GM23338 (cell line): ENCODE data around the gene B4GAT1. TPM values are rescaled to one million over a fixed set of nuclear protein-coding genes. Genes with fewer than 3 reads are reported as not detected.

Experiments used
- ATAC-seq: fragments of 200-7000 bp; cut with Tn5 transposase; 3 replicates; pipeline ENCODE4 v1.9.1; 2020
- DNase-seq: peaks from one replicate; pipeline ENCODE4 v3.0.0-alpha.2; 2015; ENCODE audit warnings: low spot score
- H2AFZ ChIP-seq: fragments of 200-600 bp; sonication (generic); 2 replicates; pipeline ENCODE4 v1.8.0; 2016; ENCODE audit warnings: antibody characterized with exemption, mild to moderate bottlenecking, moderate library complexity
- H3F3A ChIP-seq: fragments of 200-600 bp; sonication (generic); replicated peaks from 2 replicates; pipeline ENCODE4 v1.8.0; 2017; ENCODE audit warnings: antibody characterized with exemption, mixed run types, low read depth
- H3K27ac ChIP-seq: fragments of 200-600 bp; sonication (generic); 2 replicates; pipeline ENCODE4 v1.6.1; 2016; ENCODE audit warnings: low read depth
- H3K27me3 ChIP-seq: fragments of 200-600 bp; sonication (generic); 2 replicates; pipeline ENCODE4 v1.8.0; 2016; ENCODE audit warnings: mild to moderate bottlenecking, mixed run types, moderate library complexity; ENCODE audit not compliant: insufficient read depth
- H3K36me3 ChIP-seq: fragments of 200-600 bp; sonication (generic); 2 replicates; pipeline ENCODE4 v1.8.0; 2016; ENCODE audit warnings: mild to moderate bottlenecking; ENCODE audit not compliant: insufficient read depth
- H3K4me1 ChIP-seq: fragments of 200-600 bp; sonication (generic); 2 replicates; pipeline ENCODE4 v1.8.0; 2016; ENCODE audit warnings: mild to moderate bottlenecking, moderate library complexity; ENCODE audit not compliant: insufficient read depth
- H3K4me2 ChIP-seq: fragments of 200-600 bp; sonication (generic); 2 replicates; pipeline ENCODE4 v1.7.1; 2017; ENCODE audit warnings: mixed run types
- H3K4me3 ChIP-seq: fragments of 200-600 bp; sonication (generic); 2 replicates; pipeline ENCODE4 v1.6.1; 2016; ENCODE audit warnings: mixed run types
- H3K79me2 ChIP-seq: fragments of 200-600 bp; sonication (generic); replicated peaks from 2 replicates; pipeline ENCODE4 v1.8.0; 2017; ENCODE audit warnings: mild to moderate bottlenecking; ENCODE audit not compliant: insufficient read depth
- H3K9me2 ChIP-seq: fragments of 200-600 bp; sonication (generic); 2 replicates; pipeline ENCODE4 v1.8.0; 2017; ENCODE audit not compliant: insufficient read depth
- H4K20me1 ChIP-seq: fragments of 200-600 bp; sonication (generic); replicated peaks from 2 replicates; pipeline ENCODE4 v1.8.0; 2017; ENCODE audit warnings: mild to moderate bottlenecking; ENCODE audit not compliant: insufficient read depth
- H3K27ac Mint-ChIP-seq: 2 replicates; pipeline ENCODE4 v1.8.0; 2020; ENCODE audit warnings: inconsistent platforms, mild to moderate bottlenecking, moderate library complexity, mixed read lengths
- H3K27me3 Mint-ChIP-seq: 3 replicates; pipeline ENCODE4 v1.8.0; 2022; ENCODE audit warnings: low read depth, mild to moderate bottlenecking, moderate library complexity, mixed read lengths, inconsistent platforms; ENCODE audit not compliant: insufficient read depth, poor library complexity
- H3K36me3 Mint-ChIP-seq: 3 replicates; pipeline ENCODE4 v1.8.0; 2021; ENCODE audit warnings: low read depth, mild to moderate bottlenecking, inconsistent platforms, moderate library complexity, mixed read lengths
- H3K4me1 Mint-ChIP-seq: 3 replicates; pipeline ENCODE4 v1.8.0; 2020; ENCODE audit warnings: mild to moderate bottlenecking, inconsistent platforms, mixed read lengths
- H3K4me3 Mint-ChIP-seq: 3 replicates; pipeline ENCODE4 v1.8.0; 2021; ENCODE audit warnings: moderate library complexity, mild to moderate bottlenecking, inconsistent platforms, mixed read lengths
- H3K9me3 Mint-ChIP-seq: 3 replicates; pipeline ENCODE4 v1.8.0; 2020; ENCODE audit warnings: moderate library complexity, mild to moderate bottlenecking, inconsistent platforms, mixed read lengths
- CREB1 ChIP-seq: fragments of 250-450 bp; sonication (Bioruptor Pico); IDR thresholded peaks from 2 replicates; pipeline ENCODE4 v1.5.0; 2020; ENCODE audit warnings: low read depth, mild to moderate bottlenecking, moderate library complexity
- EZH2 ChIP-seq: fragments of 200-600 bp; sonication (generic); IDR thresholded peaks from one replicate; pipeline ENCODE4 v1.8.0; 2017; ENCODE audit warnings: antibody characterized with exemption, mild to moderate bottlenecking, low read depth; ENCODE audit not compliant: unreplicated experiment
- EZH2phosphoT487 ChIP-seq: fragments of 200-600 bp; sonication (generic); IDR thresholded peaks from one replicate; pipeline ENCODE4 v1.8.1; 2018; ENCODE audit warnings: antibody characterized with exemption; ENCODE audit not compliant: unreplicated experiment
- JUNB ChIP-seq: IDR thresholded peaks from one replicate; pipeline ENCODE4 v1.6.1; 2016; ENCODE audit warnings: antibody characterized with exemption; ENCODE audit not compliant: unreplicated experiment
- NANOG ChIP-seq: IDR thresholded peaks from 2 replicates; pipeline ENCODE4 v1.6.1; 2016; ENCODE audit warnings: antibody characterized with exemption, borderline replicate concordance
- POLR2AphosphoS5 ChIP-seq: IDR thresholded peaks from 2 replicates; pipeline ENCODE4 v1.6.1; 2016; ENCODE audit warnings: antibody characterized with exemption, low read depth
- ZNF114 ChIP-seq: fragments of 250-450 bp; sonication (Bioruptor Pico); IDR thresholded peaks from 2 replicates; pipeline ENCODE4 v1.5.0; 2020; ENCODE audit warnings: mild to moderate bottlenecking, moderate library complexity
- ZNF331 ChIP-seq: fragments of 250-450 bp; sonication (Bioruptor Pico); IDR thresholded peaks from 2 replicates; pipeline ENCODE4 v1.5.0; 2020; ENCODE audit warnings: low read depth, mild to moderate bottlenecking, moderate library complexity
- polyA plus RNA-seq: library from polyadenylated mRNA; unstranded; fragments of >200 nt; fragmentation: Nextera tagmentation; extraction: Ambion mirVana; gene quantifications from 2 replicates; pipeline ENCODE4 v1.2.1, GENCODE V29; 2016
- total RNA-seq: library from RNA; depleted of rRNA; stranded (reverse); fragments of >200 nt; shearing (Covaris generic); gene quantifications from 2 replicates; pipeline ENCODE4 v1.2.3, GENCODE V29; 2014
- TF ChIP-seq, protein P1 (sequence below): IDR thresholded peaks from one replicate; pipeline ENCODE4 v1.6.1; 2018; ENCODE audit warnings: antibody characterized with exemption; ENCODE audit not compliant: unreplicated experiment
- TF ChIP-seq, protein P2 (sequence below), 2 experiments: fragments of 200-600 bp in 1 of 2; sonication (generic) in 1 of 2; conservative IDR thresholded peaks; 2 replicates each; pipeline versions ENCODE4 v1.5.1 to v1.6.1; 2016 to 2017; ENCODE audit warnings: antibody characterized with exemption in 2 of 2, low read depth in 2 of 2, mild to moderate bottlenecking in 2 of 2, moderate library complexity in 1 of 2
- TF ChIP-seq, protein P3 (sequence below): fragments of 250-450 bp; sonication (Bioruptor Pico); IDR thresholded peaks from 2 replicates; pipeline ENCODE4 v1.5.0; 2020; ENCODE audit warnings: mild to moderate bottlenecking, moderate library complexity
- TF ChIP-seq, protein P4 (sequence below): IDR thresholded peaks from 2 replicates; pipeline ENCODE4 v1.6.1; 2016; ENCODE audit warnings: antibody characterized with exemption

The B4GAT1 gene
- total and polyA plus RNA-seq, 2 experiments from 2014 or later: 23.5 to 41.9 TPM

DNA sequence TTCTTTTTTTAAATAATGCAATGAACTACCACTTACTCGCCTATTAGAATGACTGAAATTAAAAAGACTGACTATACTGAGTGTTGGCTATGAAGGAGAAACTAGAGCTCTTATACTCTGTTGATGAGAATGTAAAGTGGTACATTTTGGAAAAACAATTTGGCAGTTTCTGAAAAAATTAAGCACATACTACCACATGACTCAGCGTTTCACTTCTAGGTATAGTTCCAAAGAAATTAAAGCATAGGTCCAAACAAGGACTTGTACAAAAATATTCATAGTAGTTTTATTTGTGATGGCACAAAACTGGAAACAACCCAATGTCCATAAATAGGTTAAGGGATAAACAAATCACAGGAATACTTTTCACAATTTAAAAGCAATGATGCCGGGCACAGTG, 46.5 kb upstream of the B4GAT1 start (continued):
- TF ChIP-seq, protein P1, sequence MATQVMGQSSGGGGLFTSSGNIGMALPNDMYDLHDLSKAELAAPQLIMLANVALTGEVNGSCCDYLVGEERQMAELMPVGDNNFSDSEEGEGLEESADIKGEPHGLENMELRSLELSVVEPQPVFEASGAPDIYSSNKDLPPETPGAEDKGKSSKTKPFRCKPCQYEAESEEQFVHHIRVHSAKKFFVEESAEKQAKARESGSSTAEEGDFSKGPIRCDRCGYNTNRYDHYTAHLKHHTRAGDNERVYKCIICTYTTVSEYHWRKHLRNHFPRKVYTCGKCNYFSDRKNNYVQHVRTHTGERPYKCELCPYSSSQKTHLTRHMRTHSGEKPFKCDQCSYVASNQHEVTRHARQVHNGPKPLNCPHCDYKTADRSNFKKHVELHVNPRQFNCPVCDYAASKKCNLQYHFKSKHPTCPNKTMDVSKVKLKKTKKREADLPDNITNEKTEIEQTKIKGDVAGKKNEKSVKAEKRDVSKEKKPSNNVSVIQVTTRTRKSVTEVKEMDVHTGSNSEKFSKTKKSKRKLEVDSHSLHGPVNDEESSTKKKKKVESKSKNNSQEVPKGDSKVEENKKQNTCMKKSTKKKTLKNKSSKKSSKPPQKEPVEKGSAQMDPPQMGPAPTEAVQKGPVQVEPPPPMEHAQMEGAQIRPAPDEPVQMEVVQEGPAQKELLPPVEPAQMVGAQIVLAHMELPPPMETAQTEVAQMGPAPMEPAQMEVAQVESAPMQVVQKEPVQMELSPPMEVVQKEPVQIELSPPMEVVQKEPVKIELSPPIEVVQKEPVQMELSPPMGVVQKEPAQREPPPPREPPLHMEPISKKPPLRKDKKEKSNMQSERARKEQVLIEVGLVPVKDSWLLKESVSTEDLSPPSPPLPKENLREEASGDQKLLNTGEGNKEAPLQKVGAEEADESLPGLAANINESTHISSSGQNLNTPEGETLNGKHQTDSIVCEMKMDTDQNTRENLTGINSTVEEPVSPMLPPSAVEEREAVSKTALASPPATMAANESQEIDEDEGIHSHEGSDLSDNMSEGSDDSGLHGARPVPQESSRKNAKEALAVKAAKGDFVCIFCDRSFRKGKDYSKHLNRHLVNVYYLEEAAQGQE: no peak
- TF ChIP-seq, protein P2, sequence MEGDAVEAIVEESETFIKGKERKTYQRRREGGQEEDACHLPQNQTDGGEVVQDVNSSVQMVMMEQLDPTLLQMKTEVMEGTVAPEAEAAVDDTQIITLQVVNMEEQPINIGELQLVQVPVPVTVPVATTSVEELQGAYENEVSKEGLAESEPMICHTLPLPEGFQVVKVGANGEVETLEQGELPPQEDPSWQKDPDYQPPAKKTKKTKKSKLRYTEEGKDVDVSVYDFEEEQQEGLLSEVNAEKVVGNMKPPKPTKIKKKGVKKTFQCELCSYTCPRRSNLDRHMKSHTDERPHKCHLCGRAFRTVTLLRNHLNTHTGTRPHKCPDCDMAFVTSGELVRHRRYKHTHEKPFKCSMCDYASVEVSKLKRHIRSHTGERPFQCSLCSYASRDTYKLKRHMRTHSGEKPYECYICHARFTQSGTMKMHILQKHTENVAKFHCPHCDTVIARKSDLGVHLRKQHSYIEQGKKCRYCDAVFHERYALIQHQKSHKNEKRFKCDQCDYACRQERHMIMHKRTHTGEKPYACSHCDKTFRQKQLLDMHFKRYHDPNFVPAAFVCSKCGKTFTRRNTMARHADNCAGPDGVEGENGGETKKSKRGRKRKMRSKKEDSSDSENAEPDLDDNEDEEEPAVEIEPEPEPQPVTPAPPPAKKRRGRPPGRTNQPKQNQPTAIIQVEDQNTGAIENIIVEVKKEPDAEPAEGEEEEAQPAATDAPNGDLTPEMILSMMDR (conservative IDR thresholded peaks at IDR 0.05; ENCODE audit: low read depth in 2 of 2): no peak
- TF ChIP-seq JUNB: no peak
- TF ChIP-seq EZH2: no peak
- no peak for TF ChIP-seq POLR2AphosphoS5

DNA sequence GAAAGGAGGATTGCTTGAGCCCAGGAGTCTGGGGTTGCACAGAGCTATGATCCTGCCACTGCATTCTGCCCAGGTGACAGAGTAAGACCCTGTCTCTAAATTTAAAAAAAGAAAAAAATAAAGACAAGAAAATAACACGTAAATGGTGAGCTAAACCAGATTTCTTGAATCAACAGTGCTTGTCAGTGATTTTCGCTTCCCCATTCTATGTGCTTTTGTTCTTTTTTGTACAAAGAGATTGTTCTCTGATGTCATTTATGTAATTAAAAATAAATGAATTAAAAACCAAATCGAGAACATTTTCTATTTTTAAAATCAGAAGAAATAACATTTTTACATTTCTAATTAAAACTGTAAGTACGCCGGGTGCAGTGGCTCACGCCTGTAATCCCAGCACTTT, 43.9 kb upstream of the B4GAT1 start:
- Histone ChIP-seq H3K36me3 (no peaks in the 10 kb centered on the region), H3K27ac (no peak overlapping the region), H3K9me2 (no peaks in the 10 kb centered on the region), H3K4me2 (no peak overlapping the region), H3F3A (no peaks in the 10 kb centered on the region; the same call in 1 of the 2 replicates), H4K20me1 (no peaks in the 10 kb centered on the region), H3K27me3 (no peaks in the 10 kb centered on the region), H3K4me1 (no peaks in the 10 kb centered on the region), H3K79me2 (no peaks in the 10 kb centered on the region), H2AFZ (no peak overlapping the region), H3K4me3 (no peak overlapping the region)
- H3K4me3 Mint-ChIP-seq: no peak overlapping the region
- H3K27me3 Mint-ChIP-seq: peaks cover 4% of the 10 kb centered on the region
- DNase-seq: no peak
- peaks cover 11% of the 10 kb centered on the region for H3K9me3 Mint-ChIP-seq
- no peak for ATAC-seq
- no peak overlapping the region for H3K27ac Mint-ChIP-seq
- no peaks in the 10 kb centered on the region for H3K4me1 Mint-ChIP-seq
- no peaks in the 10 kb centered on the region; the same call in 2 of the 3 replicates for H3K36me3 Mint-ChIP-seq
- TF ChIP-seq, protein P3, sequence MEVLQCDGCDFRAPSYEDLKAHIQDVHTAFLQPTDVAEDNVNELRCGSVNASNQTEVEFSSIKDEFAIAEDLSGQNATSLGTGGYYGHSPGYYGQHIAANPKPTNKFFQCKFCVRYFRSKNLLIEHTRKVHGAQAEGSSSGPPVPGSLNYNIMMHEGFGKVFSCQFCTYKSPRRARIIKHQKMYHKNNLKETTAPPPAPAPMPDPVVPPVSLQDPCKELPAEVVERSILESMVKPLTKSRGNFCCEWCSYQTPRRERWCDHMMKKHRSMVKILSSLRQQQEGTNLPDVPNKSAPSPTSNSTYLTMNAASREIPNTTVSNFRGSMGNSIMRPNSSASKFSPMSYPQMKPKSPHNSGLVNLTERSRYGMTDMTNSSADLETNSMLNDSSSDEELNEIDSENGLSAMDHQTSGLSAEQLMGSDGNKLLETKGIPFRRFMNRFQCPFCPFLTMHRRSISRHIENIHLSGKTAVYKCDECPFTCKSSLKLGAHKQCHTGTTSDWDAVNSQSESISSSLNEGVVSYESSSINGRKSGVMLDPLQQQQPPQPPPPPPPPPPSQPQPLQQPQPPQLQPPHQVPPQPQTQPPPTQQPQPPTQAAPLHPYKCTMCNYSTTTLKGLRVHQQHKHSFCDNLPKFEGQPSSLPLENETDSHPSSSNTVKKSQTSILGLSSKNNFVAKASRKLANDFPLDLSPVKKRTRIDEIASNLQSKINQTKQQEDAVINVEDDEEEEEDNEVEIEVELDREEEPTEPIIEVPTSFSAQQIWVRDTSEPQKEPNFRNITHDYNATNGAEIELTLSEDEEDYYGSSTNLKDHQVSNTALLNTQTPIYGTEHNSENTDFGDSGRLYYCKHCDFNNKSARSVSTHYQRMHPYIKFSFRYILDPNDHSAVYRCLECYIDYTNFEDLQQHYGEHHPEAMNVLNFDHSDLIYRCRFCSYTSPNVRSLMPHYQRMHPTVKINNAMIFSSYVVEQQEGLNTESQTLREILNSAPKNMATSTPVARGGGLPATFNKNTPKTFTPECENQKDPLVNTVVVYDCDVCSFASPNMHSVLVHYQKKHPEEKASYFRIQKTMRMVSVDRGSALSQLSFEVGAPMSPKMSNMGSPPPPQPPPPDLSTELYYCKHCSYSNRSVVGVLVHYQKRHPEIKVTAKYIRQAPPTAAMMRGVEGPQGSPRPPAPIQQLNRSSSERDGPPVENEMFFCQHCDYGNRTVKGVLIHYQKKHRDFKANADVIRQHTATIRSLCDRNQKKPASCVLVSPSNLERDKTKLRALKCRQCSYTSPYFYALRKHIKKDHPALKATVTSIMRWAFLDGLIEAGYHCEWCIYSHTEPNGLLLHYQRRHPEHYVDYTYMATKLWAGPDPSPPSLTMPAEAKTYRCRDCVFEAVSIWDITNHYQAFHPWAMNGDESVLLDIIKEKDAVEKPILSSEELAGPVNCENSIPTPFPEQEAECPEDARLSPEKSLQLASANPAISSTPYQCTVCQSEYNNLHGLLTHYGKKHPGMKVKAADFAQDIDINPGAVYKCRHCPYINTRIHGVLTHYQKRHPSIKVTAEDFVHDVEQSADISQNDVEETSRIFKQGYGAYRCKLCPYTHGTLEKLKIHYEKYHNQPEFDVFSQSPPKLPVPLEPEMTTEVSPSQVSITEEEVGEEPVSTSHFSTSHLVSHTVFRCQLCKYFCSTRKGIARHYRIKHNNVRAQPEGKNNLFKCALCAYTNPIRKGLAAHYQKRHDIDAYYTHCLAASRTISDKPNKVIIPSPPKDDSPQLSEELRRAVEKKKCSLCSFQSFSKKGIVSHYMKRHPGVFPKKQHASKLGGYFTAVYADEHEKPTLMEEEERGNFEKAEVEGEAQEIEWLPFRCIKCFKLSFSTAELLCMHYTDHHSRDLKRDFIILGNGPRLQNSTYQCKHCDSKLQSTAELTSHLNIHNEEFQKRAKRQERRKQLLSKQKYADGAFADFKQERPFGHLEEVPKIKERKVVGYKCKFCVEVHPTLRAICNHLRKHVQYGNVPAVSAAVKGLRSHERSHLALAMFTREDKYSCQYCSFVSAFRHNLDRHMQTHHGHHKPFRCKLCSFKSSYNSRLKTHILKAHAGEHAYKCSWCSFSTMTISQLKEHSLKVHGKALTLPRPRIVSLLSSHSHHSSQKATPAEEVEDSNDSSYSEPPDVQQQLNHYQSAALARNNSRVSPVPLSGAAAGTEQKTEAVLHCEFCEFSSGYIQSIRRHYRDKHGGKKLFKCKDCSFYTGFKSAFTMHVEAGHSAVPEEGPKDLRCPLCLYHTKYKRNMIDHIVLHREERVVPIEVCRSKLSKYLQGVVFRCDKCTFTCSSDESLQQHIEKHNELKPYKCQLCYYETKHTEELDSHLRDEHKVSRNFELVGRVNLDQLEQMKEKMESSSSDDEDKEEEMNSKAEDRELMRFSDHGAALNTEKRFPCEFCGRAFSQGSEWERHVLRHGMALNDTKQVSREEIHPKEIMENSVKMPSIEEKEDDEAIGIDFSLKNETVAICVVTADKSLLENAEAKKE (CRISPR knock-in tag): no peak
- no peak for TF ChIP-seq CREB1
- no peak for TF ChIP-seq ZNF331
- TF ChIP-seq EZH2: no peak
- TF ChIP-seq ZNF114 (CRISPR knock-in tag): no peak
- TF ChIP-seq, protein P4, sequence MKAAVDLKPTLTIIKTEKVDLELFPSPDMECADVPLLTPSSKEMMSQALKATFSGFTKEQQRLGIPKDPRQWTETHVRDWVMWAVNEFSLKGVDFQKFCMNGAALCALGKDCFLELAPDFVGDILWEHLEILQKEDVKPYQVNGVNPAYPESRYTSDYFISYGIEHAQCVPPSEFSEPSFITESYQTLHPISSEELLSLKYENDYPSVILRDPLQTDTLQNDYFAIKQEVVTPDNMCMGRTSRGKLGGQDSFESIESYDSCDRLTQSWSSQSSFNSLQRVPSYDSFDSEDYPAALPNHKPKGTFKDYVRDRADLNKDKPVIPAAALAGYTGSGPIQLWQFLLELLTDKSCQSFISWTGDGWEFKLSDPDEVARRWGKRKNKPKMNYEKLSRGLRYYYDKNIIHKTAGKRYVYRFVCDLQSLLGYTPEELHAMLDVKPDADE: no peak
- TF ChIP-seq POLR2AphosphoS5: no peak
- no peak for TF ChIP-seq NANOG
- no peak for TF ChIP-seq EZH2phosphoT487
- TF ChIP-seq JUNB: no peak
